CD14-positive monocyte (primary cell): Measurements from ENCODE around the gene PIM2. TPM values are rescaled to one million over a fixed set of nuclear protein-coding genes. Genes with fewer than 3 reads are reported as not detected.

Source experiments
- DNase-seq, 3 donors: peaks; one replicate each; pipeline ENCODE4 v3.0.0-alpha.2; 2011 to 2022
- H2AFZ ChIP-seq: 2 replicates; pipeline ENCODE4 v1.6.0; 2012; ENCODE audit warnings: mild to moderate bottlenecking, low read depth, low read length, inconsistent platforms; ENCODE audit not compliant: insufficient read depth, poor library complexity, severe bottlenecking
- H3K27ac ChIP-seq, 2 donors: 1 replicate in 1 of 2; 2 replicates in 1 of 2; pipeline ENCODE4 v1.5.1; 2012 to 2013; ENCODE audit warnings: low read length in 2 of 2, control low read depth in 1 of 2, inconsistent platforms in 1 of 2, low read depth in 1 of 2, mild to moderate bottlenecking in 1 of 2
- H3K27me3 ChIP-seq, 2 donors: one replicate each; pipeline versions ENCODE4 v1.6.0 to v1.6.1; 2011 to 2013; ENCODE audit warnings: low read length in 2 of 2; ENCODE audit not compliant: control insufficient read depth in 2 of 2, insufficient read depth in 2 of 2
- H3K36me3 ChIP-seq, 2 donors: replicated peaks in 1 of 2; 1 replicate in 1 of 2; 2 replicates in 1 of 2; pipeline versions ENCODE4 v1.5.1 to v1.6.1; 2012 to 2013; ENCODE audit warnings: low read length in 2 of 2, control low read depth in 1 of 2, inconsistent platforms in 1 of 2, mild to moderate bottlenecking in 1 of 2; ENCODE audit not compliant: insufficient read depth in 2 of 2, control insufficient read depth in 1 of 2
- H3K4me1 ChIP-seq, 2 donors: 1 replicate in 1 of 2; 2 replicates in 1 of 2; pipeline versions ENCODE4 v1.5.1 to v1.6.1; 2012 to 2013; ENCODE audit warnings: low read length in 2 of 2, control low read depth in 1 of 2, inconsistent platforms in 1 of 2, mild to moderate bottlenecking in 1 of 2, moderate library complexity in 1 of 2; ENCODE audit not compliant: insufficient read depth in 2 of 2, control insufficient read depth in 1 of 2
- H3K4me2 ChIP-seq: replicated peaks from 2 replicates; pipeline ENCODE3; 2012; ENCODE audit warnings: low read length, moderate library complexity, mild to moderate bottlenecking; ENCODE audit not compliant: poor library complexity, severe bottlenecking; ENCODE audit errors: extremely low read depth
- H3K4me3 ChIP-seq, 3 experiments: fragments of 200-600 bp in 1 of 3; sonication (generic) in 1 of 3; replicated peaks in 1 of 3; 1 replicate in 2 of 3; 2 replicates in 1 of 3; pipeline ENCODE4 v1.5.1; 2011 to 2013; ENCODE audit warnings: low read length in 3 of 3, mild to moderate bottlenecking in 3 of 3, control low read depth in 2 of 3, low read depth in 2 of 3, inconsistent platforms in 1 of 3, moderate library complexity in 1 of 3
- H3K79me2 ChIP-seq: 2 replicates; pipeline ENCODE4 v1.6.0; 2012; ENCODE audit warnings: mild to moderate bottlenecking, control low read depth, inconsistent platforms, low read length, moderate library complexity; ENCODE audit not compliant: insufficient read depth
- H3K9ac ChIP-seq: 2 replicates; pipeline ENCODE4 v1.6.0; 2017; ENCODE audit warnings: low read length, mild to moderate bottlenecking; ENCODE audit not compliant: insufficient read depth, poor library complexity, severe bottlenecking
- H3K9me3 ChIP-seq, 2 donors: replicated peaks in 1 of 2; 1 replicate in 1 of 2; 2 replicates in 1 of 2; pipeline versions ENCODE4 v1.5.1 to v1.6.1; 2012 to 2013; ENCODE audit warnings: low read length in 2 of 2, control low read depth in 1 of 2; ENCODE audit not compliant: control insufficient read depth in 1 of 2, insufficient read depth in 1 of 2
- H4K20me1 ChIP-seq: 2 replicates; pipeline ENCODE4 v1.6.0; 2012; ENCODE audit warnings: mild to moderate bottlenecking, low read length, control low read depth, moderate library complexity; ENCODE audit not compliant: insufficient read depth
- H3K27ac Mint-ChIP-seq, 7 donors: one replicate each; pipeline ENCODE4 v1.8.0; 2020; ENCODE audit warnings: mild to moderate bottlenecking in 7 of 7, mixed read lengths in 7 of 7, moderate library complexity in 6 of 7, inconsistent platforms in 2 of 7
- H3K27me3 Mint-ChIP-seq, 3 donors: one replicate each; pipeline ENCODE4 v1.8.0; 2021 to 2022; ENCODE audit warnings: low read depth in 3 of 3, mild to moderate bottlenecking in 3 of 3, mixed read lengths in 3 of 3, moderate library complexity in 3 of 3, inconsistent platforms in 1 of 3
- H3K36me3 Mint-ChIP-seq, 2 donors: one replicate each; pipeline ENCODE4 v1.8.0; 2020; ENCODE audit warnings: mixed read lengths in 2 of 2, inconsistent platforms in 1 of 2, mild to moderate bottlenecking in 1 of 2
- H3K4me1 Mint-ChIP-seq: one replicate; pipeline ENCODE4 v1.8.0; 2020; ENCODE audit warnings: mild to moderate bottlenecking, mixed read lengths
- H3K4me3 Mint-ChIP-seq, 2 donors: one replicate each; pipeline ENCODE4 v1.8.0; 2020; ENCODE audit warnings: mild to moderate bottlenecking in 2 of 2, mixed read lengths in 2 of 2, moderate library complexity in 1 of 2
- H3K9me3 Mint-ChIP-seq, 7 donors: one replicate each; pipeline ENCODE4 v1.8.0; 2020 to 2022; ENCODE audit warnings: mixed read lengths in 7 of 7, mild to moderate bottlenecking in 6 of 7, moderate library complexity in 6 of 7, inconsistent platforms in 2 of 7
- WGBS: methylation state at CpG from one replicate; pipeline ENCODE4 v1.1.5; 2013; ENCODE audit warnings: missing lambda C conversion rate; ENCODE audit not compliant: insufficient coverage; 5-methylcytosine and 5-hydroxymethylcytosine counted together
- intact Hi-C, 2 donors: fragments of 100-400 bp; cut with micrococcal nuclease; formaldehyde crosslinking; loops; one replicate each; pipeline versions ENCODE4 v1.15.0 to v1.15.1; 2023
- polyA plus RNA-seq, 3 donors: library from polyadenylated mRNA; depleted of rRNA in 1 of 3; unstranded in 2 of 3; stranded (reverse) in 1 of 3; fragments of 300-500 nt in 2 of 3; fragments of >200 nt in 1 of 3; fragmentation: Illumina TruSeq in 2 of 3; gene quantifications; 1 replicate in 2 of 3; 2 replicates in 1 of 3; pipeline ENCODE4 v1.2.3, GENCODE V29; 2012 to 2021
- TF ChIP-seq, protein P1 (sequence below): fragments of 200-600 bp; IDR thresholded peaks from one replicate; pipeline ENCODE4 v1.8.0; 2022; ENCODE audit warnings: antibody characterized with exemption, mild to moderate bottlenecking

The PIM2 gene
- polyA plus RNA-seq, 3 donors, result 6.7 to 39.4 (median 9.9) TPM

DNA sequence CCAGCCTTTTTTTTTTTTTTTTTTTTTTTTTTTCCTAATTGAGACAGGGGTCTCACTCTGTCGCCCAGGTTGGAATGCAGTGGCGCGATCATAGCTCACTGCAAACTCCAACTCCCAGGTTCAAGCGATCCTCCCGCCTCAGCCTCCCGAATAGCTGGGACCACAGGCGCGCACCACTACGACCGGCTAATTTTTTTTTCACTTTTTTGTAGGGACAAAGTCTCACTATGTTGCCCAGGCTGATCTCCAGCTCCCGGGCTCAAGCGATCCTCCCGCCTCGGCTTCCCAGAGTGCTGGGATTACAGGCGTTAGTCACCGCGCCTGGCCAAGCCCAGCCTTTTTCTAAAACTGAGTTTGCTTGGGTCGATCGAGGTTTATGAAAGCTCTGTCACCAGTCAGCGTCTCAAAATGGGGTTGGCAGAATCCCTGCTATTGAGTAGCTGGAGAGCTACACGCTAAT lies 39.8 kb upstream of the PIM2 start:
- peak overlapping the region; percentile 29 for H2AFZ ChIP-seq

DNA sequence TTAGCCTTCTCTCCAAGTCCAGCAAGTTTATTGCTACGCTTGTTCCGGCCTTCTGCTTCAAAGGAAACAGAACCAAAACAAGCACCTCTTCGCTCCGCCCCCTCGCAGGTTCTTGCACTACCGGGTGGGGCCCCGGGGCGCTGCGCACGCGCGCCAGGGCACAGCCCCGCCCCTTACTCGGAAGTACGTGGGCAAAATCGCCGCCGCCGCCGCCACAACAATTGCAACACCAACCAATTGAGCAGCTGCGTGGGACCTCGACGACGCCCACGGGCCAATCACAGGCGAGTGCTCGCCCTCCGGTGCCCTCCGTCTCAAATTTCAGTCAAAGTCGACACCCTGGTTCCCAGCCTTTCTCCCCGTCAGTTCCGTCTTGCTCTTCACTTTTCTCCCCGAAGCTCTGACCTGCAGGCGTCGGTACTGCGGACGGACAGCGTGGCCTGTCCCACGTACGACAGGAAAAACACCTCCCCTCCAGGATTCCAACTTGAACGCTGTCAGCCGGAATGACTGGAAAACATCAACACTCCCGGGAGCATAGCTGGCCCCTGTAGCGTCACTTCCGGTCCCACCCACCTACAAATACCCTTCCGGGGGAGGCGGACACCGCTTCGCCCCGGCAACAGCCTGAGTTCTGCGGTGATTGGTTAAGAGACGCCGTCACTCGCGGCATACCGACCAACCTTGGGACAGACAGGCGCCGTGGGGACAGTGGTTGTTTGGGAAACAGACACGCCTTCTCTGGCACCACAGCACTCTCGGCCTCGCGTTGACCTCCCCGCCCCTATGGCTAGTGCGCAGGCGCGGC lies 39.2 kb upstream of the PIM2 start:
- H3K27ac ChIP-seq, result peak overlapping the region; percentile 97 to 100
- peaks cover 42% of the 10 kb centered on the region for H3K79me2 ChIP-seq
- H3K9me3 ChIP-seq, result no peaks in the 10 kb centered on the region
- H3K36me3 ChIP-seq, result peaks cover 10 to 16% of the 10 kb centered on the region in 2 donors
- Mint-ChIP-seq H3K36me3 (peaks cover 5 to 21% of the 10 kb centered on the region in 2 donors), H3K4me1 (peaks cover 52% of the 10 kb centered on the region), H3K4me3 (peak overlapping the region; percentile 83 to 96), H3K27me3 (peaks cover 0 to 8% (median 1%) of the 10 kb centered on the region in 3 donors), H3K9me3 (peaks cover 0 to 19% (median 0%) of the 10 kb centered on the region in 7 donors), H3K27ac (peak overlapping the region; percentile 100)
- under 1% methylated on average over 45 of the region's 66 CpGs for WGBS
- peak overlapping the region; percentile 29 for H2AFZ ChIP-seq
- intact Hi-C loops, result loop anchor here in 1 of 2 donors (5.0 kb wide), 2 partner anchors 41 to 84 kb away; partner anchors contain the start of genes PIM2 and TFE3
- peak overlapping the region; percentile 44 to 78 (median 48) for H3K4me3 ChIP-seq
- H3K4me1 ChIP-seq, result peaks cover 49 to 56% of the 10 kb centered on the region in 2 donors
- peak overlapping the region; percentile 79 for H3K9ac ChIP-seq
- DNase-seq, result peak; percentile 93 to 98 (median 96)
- no peaks in the 10 kb centered on the region for H3K27me3 ChIP-seq
- TF ChIP-seq, protein P1, sequence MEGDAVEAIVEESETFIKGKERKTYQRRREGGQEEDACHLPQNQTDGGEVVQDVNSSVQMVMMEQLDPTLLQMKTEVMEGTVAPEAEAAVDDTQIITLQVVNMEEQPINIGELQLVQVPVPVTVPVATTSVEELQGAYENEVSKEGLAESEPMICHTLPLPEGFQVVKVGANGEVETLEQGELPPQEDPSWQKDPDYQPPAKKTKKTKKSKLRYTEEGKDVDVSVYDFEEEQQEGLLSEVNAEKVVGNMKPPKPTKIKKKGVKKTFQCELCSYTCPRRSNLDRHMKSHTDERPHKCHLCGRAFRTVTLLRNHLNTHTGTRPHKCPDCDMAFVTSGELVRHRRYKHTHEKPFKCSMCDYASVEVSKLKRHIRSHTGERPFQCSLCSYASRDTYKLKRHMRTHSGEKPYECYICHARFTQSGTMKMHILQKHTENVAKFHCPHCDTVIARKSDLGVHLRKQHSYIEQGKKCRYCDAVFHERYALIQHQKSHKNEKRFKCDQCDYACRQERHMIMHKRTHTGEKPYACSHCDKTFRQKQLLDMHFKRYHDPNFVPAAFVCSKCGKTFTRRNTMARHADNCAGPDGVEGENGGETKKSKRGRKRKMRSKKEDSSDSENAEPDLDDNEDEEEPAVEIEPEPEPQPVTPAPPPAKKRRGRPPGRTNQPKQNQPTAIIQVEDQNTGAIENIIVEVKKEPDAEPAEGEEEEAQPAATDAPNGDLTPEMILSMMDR, result no peak
- peak overlapping the region; percentile 75 for H3K4me2 ChIP-seq
- H4K20me1 ChIP-seq, result peaks cover 35% of the 10 kb centered on the region

More for the DNA sequence above, 39.8 kb upstream of the PIM2 start:
- H3K27me3 ChIP-seq, result no peaks in the 10 kb centered on the region
- peaks cover 43 to 50% of the 10 kb centered on the region in 2 donors for H3K4me1 ChIP-seq
- H3K36me3 ChIP-seq, result peaks cover 10 to 16% of the 10 kb centered on the region in 2 donors
- H3K9me3 ChIP-seq, result no peaks in the 10 kb centered on the region
- 0% methylated on average over 11 of the region's 21 CpGs for WGBS
- peak overlapping the region; percentile 79 for H3K9ac ChIP-seq
- peak overlapping the region; percentile 97 to 100 for H3K27ac ChIP-seq
- H4K20me1 ChIP-seq, result peaks cover 29% of the 10 kb centered on the region
- Mint-ChIP-seq H3K27me3 (peaks cover 0 to 10% (median 1%) of the 10 kb centered on the region in 3 donors), H3K4me3 (peak overlapping the region; percentile 81 to 83), H3K27ac (peak overlapping the region; percentile 100), H3K4me1 (peaks cover 46% of the 10 kb centered on the region), H3K9me3 (peaks cover 0 to 19% (median 0%) of the 10 kb centered on the region in 7 donors), H3K36me3 (peaks cover 5 to 18% of the 10 kb centered on the region in 2 donors)
- TF ChIP-seq, protein P1, result no peak
- peaks cover 35% of the 10 kb centered on the region for H3K79me2 ChIP-seq
- DNase-seq, result peak in 2 of 3 donors; percentile 25 to 36
- H3K4me2 ChIP-seq, result peak overlapping the region; percentile 75
- intact Hi-C loops, result loop anchor here in 1 of 2 donors (5.0 kb wide), 2 partner anchors 41 to 84 kb away; partner anchors contain the start of genes PIM2 and TFE3
- peak overlapping the region; percentile 44 to 78 (median 48) for H3K4me3 ChIP-seq
